Suprapubic skin (tissue), 3 donors: Measurements from ENCODE around the gene ADD3.

Experiments used
- CTCF ChIP-seq, 2 donors: fragments of 200-600 bp in 1 of 2; fragments of 450-650 bp in 1 of 2; sonication (generic) in 1 of 2; IDR thresholded peaks; one replicate each; pipeline ENCODE4 v1.5.1; 2016 to 2019; ENCODE audit warnings: antibody characterized with exemption in 2 of 2, mild to moderate bottlenecking in 1 of 2, moderate library complexity in 1 of 2
- EP300 ChIP-seq: sonication (generic); formaldehyde crosslinking; IDR thresholded peaks from one replicate; pipeline ENCODE4 v1.6.1; 2017; ENCODE audit warnings: antibody characterized with exemption
- POLR2A ChIP-seq, 2 donors: fragments of 450-650 bp; IDR thresholded peaks; one replicate each; pipeline ENCODE4 v1.6.1; 2017; ENCODE audit warnings: antibody characterized with exemption in 2 of 2, mild to moderate bottlenecking in 2 of 2, moderate library complexity in 2 of 2

GRCh38 chr10:109972372-109973001 lies 35.3 kb upstream of the ADD3 start:
- TF ChIP-seq CTCF (IDR thresholded peaks at IDR 0.05) (no peak), POLR2A (IDR thresholded peaks at IDR 0.05) (no peak), EP300 (no peak)
